Inferior parietal cortex (tissue), 1 donor: ENCODE data around the gene PI4KA.
A peak's percentile ranks its signal among the peaks of the same experiment; 100 is the strongest.
"Not testable (repeated sequence)": the region's sequence is repeated elsewhere in the genome, so short reads cannot be mapped to it uniquely, and the experiment has no call there.

Experiments
- DNase-seq: peaks from one replicate; pipeline ENCODE4 v3.0.0-alpha.2; 2016; ENCODE audit errors: extremely low spot score

PI4KA gene

DNA sequence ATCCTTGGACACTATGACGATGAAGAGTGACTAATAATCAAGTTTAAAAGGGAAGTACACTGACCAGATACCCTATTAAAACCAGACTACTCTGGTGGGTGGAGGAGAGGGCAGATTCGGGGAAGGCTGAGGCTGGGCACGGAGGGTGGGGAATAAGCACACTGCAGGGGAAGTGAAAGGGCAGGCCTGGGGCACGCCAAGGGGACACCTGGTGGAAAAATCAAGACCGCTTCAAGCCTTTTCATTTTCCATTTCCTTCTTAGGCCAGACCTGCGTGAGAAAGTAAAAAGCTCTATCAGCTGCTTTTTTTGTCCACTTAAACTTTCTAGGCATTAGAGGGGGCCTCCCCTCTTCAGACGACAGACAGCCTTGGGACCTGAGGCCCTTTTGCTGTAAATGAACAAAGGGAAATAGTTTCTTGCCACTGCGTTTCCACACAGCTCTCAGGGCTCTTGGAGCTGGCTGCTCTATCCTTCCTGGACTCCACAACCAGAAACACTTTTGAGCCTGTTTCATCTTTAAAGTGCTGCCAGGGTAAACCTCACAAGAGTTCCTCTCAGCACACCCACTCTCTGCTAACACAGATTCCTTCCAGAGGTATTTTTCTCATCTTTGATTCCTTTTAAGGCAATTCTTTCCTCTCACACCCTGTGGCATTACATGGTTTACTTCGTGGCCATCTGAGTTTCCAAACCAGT lies 109.7 kb downstream of the PI4KA start:
- peak; percentile 64 for DNase-seq

DNA sequence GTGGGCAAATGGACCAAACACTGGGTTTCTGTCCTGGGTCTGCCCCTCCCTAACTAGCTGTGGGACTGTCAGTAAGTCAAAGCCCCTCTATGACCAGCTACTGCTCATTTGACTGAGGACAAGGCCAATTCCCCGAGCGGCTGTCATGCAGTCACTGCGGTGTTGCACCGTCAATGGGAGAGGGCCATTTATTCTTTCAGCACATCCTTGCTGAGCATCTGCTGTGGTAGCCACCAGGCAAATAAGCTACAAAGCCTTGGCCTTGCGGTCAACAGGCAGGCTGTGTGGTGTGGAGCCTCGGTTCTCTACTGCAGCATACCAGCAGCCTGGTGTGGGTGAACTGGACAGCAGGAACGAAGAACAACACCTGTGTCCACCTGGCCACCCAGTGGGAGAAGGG lies 110.5 kb downstream of the PI4KA start:
- DNase-seq = no peak

DNA sequence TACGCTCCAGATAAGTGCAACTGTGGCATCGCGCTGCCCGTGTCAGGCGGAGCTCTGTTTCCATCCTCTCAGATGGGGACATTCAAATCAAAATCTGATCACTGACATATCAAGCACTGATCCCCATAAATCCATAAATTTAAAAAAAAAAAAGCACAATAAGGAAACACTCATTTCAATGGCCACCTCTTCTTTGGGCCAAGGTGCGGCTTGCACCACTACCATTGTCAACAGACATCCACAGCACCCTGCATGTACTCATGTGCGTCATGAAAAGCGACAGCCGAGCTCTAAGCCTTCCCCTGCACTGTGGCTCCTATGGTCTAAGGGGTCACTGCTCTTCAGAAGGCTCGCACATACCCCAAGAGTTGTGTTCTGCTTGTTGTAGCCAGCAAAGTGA lies 111.4 kb downstream of the PI4KA start:
- DNase-seq = no peak

DNA sequence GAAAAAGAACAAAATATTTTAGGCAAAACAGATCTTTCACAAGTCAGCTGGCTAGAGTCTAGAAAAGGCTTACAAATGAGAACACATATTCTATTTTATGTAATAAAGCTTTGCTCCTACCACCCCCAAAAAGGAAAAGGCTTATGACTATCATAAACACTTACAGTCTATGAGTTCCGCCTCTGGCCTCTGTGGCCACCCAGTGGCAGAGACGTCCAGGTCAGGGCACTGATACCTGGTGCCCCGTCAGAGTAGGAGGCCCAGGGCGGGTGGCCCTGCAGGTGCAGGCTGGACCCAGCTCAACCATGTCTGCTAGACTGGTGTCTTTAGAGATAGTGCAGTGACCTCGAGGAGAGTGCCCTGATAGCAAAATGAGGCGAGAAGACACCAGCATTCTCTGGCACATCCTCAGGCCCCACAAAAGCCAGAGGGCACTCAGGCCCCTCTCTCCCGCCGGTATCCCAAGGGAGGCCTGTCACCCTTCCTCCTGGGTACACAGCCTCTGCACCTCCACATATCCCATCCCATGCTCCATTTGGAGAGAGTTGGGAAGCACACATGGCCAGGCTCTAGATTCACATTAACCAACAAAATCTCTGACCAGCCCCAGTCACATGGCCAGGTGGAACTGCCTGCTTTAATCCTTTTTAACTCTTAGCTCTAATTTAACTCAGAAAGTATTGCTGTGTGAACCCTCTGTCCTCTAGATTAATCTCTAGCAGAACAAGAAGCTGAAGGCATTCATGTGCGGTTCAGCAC lies 112.0 kb downstream of the PI4KA start:
- DNase-seq = no peak

DNA sequence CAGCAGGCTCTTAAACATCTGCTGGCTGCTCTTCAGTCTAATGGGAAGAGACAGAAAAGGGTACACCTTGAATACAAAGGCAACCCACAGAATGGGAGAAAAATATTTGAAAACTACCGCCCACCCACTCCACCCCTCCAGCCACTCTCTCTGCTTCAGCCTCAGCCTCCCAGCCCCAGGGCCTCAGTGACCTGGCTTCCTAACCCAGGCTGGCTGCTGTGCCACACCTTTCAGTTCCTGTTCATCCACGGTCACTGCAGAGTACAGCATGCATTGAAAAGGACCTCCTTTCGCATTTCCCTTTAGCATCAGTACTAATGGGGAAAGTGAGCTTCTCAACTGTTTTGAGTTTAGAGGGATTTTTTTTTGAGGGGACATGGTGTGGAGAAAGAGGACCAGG lies 113.5 kb downstream of the PI4KA start:
- no peak for DNase-seq

DNA sequence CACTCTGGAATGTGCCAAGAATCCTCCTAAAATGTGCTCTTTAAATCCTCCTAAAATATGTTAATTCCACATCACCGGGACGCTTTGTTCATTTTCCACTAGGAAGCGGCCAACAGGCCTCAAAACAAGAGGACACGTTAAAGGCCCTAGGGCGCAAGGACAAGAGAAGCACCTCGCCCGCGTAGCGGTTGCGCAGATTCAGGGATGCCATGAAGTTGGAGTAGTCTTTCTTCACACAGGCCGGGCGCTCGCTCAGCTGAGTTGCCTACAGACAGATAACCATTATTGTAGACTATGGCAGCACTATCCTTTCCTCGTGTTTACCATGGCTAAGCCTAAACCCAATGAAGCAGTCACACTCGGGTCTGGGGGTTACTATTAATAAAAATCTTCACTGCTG lies 114.2 kb downstream of the PI4KA start:
- DNase-seq = no peak

DNA sequence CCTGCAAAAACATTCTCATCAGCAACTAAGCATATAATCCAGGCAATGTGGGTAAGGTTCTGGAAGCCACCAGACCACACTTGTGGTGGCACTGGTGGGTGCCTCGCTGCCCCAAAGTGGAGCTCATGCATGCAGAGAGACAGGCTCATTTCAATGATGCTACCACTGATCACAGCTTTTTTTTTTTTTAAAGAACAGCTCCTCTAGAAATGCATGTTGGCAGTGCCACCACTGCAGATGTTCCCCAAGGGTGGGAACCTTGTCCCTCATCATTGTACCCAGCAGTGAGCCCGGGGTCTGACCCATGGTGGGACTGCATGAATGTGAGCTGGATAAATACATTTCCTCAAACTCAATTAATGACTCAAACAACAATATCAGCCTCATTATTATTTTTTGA lies 115.8 kb downstream of the PI4KA start:
- no peak for DNase-seq

DNA sequence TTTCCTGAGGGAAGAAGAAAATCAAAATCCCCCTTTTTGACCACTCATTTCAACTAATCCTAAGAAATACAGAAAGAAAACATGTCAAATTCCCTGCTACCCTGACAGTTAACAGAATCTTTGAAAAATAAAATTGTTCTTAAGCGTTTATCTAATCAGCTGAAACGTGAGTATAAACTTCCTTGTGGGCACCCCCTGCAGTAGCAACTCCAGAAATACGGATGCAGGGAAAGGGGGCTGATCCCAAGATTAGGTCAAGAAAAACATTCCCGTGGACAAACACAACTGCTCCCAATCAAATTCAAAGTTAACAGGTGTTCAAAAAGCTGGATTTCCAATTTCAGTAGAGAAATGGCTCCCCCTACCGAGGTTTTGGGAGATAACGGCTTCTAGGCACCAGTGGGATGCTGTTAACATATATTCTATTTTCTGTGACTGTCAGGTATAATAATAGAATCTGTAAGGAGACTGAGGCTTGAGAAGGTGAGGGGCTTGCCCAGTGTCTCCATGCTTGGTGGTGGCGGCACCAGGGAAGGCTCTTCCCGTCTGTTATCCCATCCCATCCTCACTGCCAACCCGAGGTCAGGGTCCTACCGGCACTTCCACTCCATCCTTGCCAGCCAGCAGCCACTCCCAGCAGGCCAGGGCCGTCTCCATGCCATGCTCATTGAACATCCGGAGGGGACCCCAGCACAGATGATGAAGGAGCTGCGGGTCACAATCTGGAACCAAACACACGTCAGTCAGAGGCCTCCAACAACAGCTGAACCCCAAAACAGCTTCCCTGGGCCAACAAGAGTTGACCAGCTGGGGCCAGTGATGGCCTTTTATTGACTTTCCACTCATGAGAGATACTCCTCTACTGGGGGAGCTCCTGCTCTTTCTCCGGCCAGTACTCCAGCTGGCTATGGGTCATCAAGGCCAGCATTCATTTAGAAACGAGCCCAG lies 116.7 kb downstream of the PI4KA start:
- peak; percentile 78 for DNase-seq

DNA sequence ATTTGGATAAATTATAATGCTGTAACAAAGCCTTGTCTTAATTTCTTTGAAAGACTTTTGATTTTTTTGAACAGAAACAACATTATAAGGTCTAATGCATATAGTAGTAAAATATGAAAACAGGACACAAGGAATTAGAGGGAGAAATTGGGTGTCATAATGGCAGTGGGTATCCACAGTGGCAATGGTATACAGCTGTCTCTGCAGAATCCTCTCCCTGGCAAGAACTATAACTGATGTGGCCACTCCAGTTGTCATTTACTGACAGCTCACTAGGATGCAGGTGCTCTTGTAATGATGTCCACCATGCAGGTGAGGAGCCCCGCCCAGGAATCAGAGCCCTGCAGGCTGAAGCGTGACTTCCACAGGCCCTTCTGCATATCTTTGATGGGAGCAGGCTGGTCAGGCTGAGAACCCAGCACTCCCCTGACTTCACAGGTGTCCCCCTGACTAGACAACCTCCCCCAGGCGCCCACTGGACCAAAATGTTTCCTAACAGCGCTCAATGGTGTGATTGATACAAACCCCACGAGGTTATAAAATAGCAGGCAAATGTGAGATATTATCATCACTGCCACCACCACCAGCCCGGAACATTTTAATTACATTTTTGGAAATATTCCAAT lies 117.5 kb downstream of the PI4KA start:
- DNase-seq = no peak

DNA sequence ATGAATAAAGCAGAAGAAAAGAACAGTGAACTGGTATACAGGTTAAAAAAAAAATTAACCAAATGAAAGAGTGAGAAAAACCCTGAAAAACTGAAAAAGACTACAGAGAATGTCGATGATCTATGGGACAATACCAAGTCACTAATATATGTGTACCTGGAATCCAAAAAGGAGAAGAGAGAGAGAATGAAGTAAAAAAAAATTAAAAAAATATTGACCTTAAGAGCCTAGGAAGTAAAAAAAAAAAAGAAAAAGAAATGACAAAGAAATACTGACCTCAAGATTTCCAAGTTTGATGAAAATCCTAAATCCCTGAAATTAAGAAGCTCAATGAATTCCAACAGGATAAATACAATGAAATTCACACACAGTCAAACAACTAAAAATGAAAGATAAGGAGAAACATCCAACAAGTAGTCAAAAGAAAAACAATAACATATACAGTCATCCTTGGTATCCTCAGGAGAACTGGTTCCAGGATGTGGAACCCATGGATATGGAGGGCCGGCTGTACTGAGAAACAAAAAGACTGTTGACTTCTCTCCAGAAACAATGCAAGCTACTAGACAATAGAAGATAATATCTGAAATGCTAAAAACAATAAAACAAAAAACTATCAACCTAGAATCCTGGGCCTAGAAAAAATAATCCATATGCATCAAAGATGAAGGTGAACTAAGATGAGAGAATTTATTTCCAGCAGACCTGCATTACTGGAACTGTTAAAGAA lies 118.2 kb downstream of the PI4KA start:
- DNase-seq = no peak

DNA sequence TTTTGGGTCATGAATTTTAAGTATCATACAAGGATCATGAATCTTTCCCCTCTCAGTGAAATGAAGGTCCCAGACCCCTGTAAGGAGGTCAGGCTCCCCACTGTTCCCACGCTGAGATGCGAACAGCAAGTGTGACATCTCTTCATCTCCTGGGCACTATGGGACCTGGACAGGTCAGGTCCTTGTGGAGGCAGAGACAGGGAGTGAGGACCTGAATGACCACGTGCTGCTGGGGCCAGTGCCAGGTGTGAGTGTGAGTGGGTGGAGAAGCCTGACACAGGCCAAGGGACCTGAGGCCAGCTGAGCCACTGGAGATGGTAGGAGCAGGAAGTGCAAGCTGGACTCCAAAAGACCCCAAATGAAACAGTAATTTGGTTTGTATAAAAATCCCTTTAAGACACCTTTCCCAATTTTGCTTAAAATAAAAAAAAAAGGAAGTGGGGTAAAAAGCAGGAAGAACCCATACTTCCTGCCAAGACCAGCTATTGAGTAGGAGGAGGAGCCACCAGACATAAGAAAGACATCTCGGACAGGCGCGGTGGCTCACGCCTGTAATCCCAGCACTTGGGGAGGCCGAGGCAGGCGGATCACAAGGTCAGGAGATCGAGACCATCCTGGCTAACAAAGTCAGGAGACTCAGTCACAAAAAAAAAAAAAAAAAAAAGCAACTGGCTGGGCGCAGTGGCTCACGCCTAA lies 120.1 kb downstream of the PI4KA start:
- DNase-seq = no peak

DNA sequence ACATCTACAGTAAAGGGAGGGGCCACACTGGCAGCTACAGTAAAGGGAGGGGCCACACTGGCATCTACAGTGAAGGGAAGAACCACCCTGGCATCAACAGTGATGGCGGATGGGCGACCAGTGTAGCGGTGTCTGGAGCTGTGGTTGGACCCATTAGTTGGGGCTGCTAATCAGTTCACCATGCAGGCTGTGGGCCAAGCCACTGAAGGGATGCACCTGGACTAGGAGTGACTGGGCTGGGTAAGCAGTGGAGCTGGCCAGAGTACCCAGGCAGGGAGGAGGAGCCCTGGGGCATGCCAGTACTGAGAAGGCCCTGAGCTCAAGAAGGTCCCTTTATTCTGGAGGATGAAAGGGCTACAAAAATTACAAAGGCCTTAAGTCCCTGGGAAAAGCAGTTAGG lies 121.7 kb downstream of the PI4KA start:
- DNase-seq = not testable (repeated sequence)

DNA sequence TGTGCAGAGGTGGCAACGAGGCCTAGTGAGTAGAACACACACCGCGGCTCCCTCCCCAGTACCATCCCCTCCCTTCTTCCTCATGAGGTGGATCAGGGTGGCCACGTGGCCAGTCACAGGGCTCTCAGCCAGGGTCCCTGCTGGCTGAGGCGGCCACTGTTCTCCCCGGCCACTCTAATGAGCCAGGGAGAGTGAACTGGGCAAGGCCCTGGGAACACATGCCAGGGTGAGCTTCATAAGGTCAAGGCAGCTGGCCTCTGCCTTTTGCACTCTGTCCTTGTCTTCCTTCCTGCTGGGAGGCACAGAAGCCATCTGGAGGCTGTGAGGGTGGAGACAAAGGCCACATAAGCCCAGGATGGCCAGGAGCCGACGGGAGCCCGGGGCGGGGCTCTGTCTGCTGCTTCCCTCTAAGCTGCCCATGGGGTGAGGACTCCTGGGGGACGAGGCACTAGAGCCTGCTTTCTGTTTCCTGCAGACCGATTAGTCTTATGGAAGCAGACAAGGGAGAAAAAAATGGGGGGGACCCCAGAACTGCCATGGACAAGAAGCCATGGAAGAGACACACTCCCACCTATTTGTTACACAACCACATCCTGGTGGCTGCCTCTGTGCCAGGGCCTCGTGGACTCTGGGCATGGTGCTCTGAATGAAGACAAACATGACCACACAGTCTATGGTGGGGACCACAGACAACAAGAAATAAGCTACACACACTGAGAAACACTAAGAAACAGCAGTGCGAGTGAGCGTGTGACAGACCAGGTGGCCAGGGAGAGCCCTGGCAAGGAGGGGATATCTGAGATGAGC lies 123.1 kb downstream of the PI4KA start:
- not testable (repeated sequence) for DNase-seq

DNA sequence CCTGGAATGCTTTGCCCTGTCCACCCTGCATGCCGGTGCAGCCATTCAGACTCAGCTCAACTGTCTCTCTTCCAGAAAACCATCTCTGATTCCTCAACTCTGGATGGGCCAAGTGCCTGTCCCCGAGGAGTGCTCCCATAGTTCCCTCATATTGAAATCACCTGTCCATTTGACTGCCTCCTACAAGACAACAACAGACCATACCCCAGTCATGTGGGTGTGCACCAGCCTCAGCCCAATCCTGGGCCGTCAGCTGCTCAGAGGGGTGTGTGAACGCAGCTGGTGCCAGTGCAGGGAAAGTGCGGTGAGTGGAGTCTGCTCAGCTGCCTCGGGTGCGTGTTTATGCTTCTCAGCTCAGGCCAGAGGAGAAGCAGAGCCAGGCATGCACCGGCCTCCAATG lies 126.2 kb downstream of the PI4KA start:
- DNase-seq = not testable (repeated sequence)

DNA sequence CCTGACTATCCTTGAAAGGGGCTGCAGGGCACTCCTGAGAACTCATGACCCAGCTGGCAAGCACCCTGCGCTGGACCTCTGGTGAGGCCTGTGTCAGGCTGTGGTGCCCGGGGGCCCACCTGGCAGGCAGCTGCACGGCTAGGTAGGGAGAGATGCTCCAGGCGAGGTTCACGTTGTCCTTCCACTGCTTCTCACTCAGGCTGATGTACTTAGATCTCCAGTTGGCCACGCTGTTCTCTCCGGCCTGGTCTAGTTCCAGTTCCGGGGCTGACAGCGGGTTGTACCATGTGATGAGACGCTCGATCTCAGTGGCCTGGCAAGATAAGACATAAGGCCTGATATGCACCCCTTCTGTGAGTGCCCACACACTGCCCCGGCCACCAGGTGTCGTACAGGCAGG lies 129.4 kb downstream of the PI4KA start:
- DNase-seq = no peak

DNA sequence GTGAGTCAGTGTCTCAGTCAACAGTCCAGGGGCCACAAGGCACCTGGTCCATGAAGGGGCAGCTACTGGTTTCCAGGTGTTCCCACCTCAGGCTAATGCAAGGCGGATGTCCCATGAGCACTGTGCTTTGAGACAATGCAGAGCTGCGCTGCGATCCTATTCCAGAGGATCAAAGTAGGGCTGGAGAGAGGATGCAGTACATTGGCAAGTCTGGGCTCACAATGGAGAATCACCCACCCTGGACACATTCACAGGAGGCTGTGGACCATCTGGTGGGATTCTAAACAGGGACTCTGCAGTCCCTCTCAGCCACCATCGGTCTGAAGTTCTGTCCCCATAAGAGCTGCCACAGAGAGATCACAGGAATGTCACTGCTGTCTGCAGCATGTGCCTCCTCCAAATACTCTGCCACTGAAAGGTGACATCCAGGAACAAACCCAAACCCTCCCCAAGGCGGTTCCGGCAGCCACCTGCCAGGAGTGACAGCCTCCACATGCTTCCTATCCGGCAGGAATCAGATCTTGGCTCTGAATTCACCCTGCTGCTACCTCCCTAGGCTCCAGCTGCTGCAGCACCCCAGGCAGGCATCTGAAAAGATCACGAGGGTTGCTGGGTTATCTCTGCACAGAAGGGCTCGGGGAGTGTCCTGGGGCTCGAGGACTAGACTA lies 130.0 kb downstream of the PI4KA start:
- DNase-seq = no peak

DNA sequence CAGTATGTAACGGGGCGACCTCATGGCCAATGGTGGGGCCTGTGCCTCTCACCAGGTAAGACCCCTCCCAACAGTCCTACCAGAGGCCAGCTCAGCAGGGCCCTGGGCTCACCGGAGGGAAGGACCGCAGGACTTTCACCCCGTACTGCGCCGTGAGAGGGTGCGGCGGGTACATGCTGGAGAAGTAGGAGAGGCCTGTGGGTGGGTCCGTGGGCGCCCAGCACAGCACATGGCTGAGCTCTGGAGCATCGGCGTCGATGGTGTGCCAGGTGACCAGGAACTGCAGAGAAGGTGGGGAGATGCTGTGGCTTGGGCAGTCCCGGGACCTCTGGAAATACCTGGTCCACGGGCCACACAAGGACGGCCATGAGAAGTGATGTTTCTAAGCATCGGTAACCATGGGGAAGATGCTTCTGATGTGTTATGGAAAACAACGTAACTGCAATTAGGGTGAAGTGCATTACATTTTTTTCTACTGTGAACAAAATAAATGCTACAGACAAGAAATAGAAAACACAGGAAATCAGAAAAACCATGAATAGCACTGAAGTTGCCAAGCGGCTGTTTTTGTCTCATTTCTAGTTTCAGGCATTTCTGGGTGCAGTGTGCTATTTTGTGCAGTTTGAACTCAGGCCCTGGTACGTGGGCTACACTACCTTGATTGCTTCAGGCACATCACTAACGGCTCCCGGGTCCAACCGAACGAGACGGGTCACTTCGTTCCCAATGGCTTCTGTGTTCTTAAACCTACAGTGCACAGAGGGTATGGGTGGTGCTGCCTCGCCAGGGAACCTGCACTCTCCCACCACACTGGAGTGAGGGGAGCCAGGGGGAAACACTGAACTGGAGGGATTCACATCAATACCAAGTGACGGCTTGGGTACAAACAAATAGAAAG lies 131.2 kb downstream of the PI4KA start:
- DNase-seq = no peak

DNA sequence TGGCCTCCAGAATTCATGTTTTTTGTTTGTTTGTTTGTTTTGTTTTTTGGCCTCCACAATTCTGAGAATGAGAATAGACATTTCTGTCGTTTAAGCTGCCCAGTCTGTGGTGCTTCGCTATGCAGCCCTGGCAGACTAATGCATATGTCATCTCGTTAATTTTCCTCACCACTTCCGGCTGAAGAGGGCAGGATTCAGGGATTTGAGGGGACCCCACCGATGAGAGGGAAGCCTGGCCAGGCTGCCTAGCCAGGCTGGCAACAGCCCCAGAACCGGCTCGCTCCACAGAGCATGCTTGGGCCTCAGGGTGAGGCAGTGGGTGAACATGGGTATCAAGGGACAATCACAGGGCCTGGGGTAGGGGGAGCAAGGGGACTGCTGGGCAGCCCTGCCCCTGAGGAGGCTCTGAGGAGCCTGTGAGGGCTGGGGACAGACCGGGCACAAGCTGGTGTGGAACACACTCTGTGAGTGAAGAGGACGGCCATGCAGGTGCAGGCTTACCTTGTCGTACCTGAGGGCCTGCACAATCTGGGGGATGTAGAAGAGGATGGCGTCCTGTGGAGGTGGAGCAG lies 132.5 kb downstream of the PI4KA start:
- DNase-seq = no peak
